ENCODE data around the gene RIMS4. TPM values are rescaled to one million over a fixed set of nuclear protein-coding genes. Genes with fewer than 3 reads are reported as not detected.

Gene RIMS4
- total and polyA plus RNA-seq, 9 of the 15 experiments (the other 6 are each of a cell fraction or from before 2014, with no cell fraction given) = 0.04 TPM; not detected in 8

GRCh38 chr20:44848254-44849015 is 38.1 kb upstream of the RIMS4 start:
- CTCF ChIA-PET (ENCODE audit: low intra/inter-chr PET ratio) = no interaction called here
- Histone ChIP-seq H3K4me3 (no peak overlapping the region), H3K79me2 (ENCODE audit: control insufficient read depth, insufficient read depth, low read length) (no peaks in the 10 kb centered on the region), H2AFZ (ENCODE audit: low read depth, low read length) (no peak overlapping the region), H3K4me1 (replicated peaks in 1 of 2; ENCODE audit: control insufficient read depth in 2 of 2, insufficient read depth in 2 of 2, low read length in 2 of 2) (no peaks in the 10 kb centered on the region), H3K9me3 (replicated peaks; ENCODE audit: control insufficient read depth, insufficient read depth, low read depth, low read length) (no peaks in the 10 kb centered on the region), H3K36me3 (ENCODE audit: control insufficient read depth, insufficient read depth, low read length) (no peaks in the 10 kb centered on the region), H3K27me3 (ENCODE audit: control insufficient read depth in 2 of 2, insufficient read depth in 2 of 2, low read length in 2 of 2) (peaks cover 5 to 17% of the 10 kb centered on the region in 2 experiments; a peak in 4 of 5 replicates), H3K27ac (ENCODE audit: extremely low read depth, low read depth, low read length) (no peak overlapping the region), H3K4me2 (ENCODE audit: insufficient read depth, low read length) (no peak overlapping the region), H3K9me1 (ENCODE audit: control insufficient read depth, insufficient read depth, low read length) (no peaks in the 10 kb centered on the region), H4K20me1 (replicated peaks; ENCODE audit: control insufficient read depth, insufficient read depth, low read length) (no peaks in the 10 kb centered on the region), H3K9ac (ENCODE audit: insufficient read depth in 1 of 2, low read depth in 2 of 2, low read length in 2 of 2) (no peak overlapping the region)
- BruUV-seq (replicated peaks) = no TSS peak
- no peak for DNase-seq (ENCODE audit: extremely low read depth in 1 of 4, low spot score in 3 of 4)
- FAIRE-seq = no peak
- in situ Hi-C loops (cut with MboI) = no loop called here
- ATAC-seq = no peak
- WGBS (ENCODE audit: insufficient coverage, low coverage, missing lambda C conversion rate) = 2% methylated on average over 4 of the region's 4 CpGs
- POLR2A ChIA-PET = interaction anchor here (0.6 to 1.0 kb wide), 2 partner anchors 14 to 98 kb away, joined by 3 to 4 read pairs; no protein-coding TSS in a partner anchor
- TF ChIP-seq, protein P1, sequence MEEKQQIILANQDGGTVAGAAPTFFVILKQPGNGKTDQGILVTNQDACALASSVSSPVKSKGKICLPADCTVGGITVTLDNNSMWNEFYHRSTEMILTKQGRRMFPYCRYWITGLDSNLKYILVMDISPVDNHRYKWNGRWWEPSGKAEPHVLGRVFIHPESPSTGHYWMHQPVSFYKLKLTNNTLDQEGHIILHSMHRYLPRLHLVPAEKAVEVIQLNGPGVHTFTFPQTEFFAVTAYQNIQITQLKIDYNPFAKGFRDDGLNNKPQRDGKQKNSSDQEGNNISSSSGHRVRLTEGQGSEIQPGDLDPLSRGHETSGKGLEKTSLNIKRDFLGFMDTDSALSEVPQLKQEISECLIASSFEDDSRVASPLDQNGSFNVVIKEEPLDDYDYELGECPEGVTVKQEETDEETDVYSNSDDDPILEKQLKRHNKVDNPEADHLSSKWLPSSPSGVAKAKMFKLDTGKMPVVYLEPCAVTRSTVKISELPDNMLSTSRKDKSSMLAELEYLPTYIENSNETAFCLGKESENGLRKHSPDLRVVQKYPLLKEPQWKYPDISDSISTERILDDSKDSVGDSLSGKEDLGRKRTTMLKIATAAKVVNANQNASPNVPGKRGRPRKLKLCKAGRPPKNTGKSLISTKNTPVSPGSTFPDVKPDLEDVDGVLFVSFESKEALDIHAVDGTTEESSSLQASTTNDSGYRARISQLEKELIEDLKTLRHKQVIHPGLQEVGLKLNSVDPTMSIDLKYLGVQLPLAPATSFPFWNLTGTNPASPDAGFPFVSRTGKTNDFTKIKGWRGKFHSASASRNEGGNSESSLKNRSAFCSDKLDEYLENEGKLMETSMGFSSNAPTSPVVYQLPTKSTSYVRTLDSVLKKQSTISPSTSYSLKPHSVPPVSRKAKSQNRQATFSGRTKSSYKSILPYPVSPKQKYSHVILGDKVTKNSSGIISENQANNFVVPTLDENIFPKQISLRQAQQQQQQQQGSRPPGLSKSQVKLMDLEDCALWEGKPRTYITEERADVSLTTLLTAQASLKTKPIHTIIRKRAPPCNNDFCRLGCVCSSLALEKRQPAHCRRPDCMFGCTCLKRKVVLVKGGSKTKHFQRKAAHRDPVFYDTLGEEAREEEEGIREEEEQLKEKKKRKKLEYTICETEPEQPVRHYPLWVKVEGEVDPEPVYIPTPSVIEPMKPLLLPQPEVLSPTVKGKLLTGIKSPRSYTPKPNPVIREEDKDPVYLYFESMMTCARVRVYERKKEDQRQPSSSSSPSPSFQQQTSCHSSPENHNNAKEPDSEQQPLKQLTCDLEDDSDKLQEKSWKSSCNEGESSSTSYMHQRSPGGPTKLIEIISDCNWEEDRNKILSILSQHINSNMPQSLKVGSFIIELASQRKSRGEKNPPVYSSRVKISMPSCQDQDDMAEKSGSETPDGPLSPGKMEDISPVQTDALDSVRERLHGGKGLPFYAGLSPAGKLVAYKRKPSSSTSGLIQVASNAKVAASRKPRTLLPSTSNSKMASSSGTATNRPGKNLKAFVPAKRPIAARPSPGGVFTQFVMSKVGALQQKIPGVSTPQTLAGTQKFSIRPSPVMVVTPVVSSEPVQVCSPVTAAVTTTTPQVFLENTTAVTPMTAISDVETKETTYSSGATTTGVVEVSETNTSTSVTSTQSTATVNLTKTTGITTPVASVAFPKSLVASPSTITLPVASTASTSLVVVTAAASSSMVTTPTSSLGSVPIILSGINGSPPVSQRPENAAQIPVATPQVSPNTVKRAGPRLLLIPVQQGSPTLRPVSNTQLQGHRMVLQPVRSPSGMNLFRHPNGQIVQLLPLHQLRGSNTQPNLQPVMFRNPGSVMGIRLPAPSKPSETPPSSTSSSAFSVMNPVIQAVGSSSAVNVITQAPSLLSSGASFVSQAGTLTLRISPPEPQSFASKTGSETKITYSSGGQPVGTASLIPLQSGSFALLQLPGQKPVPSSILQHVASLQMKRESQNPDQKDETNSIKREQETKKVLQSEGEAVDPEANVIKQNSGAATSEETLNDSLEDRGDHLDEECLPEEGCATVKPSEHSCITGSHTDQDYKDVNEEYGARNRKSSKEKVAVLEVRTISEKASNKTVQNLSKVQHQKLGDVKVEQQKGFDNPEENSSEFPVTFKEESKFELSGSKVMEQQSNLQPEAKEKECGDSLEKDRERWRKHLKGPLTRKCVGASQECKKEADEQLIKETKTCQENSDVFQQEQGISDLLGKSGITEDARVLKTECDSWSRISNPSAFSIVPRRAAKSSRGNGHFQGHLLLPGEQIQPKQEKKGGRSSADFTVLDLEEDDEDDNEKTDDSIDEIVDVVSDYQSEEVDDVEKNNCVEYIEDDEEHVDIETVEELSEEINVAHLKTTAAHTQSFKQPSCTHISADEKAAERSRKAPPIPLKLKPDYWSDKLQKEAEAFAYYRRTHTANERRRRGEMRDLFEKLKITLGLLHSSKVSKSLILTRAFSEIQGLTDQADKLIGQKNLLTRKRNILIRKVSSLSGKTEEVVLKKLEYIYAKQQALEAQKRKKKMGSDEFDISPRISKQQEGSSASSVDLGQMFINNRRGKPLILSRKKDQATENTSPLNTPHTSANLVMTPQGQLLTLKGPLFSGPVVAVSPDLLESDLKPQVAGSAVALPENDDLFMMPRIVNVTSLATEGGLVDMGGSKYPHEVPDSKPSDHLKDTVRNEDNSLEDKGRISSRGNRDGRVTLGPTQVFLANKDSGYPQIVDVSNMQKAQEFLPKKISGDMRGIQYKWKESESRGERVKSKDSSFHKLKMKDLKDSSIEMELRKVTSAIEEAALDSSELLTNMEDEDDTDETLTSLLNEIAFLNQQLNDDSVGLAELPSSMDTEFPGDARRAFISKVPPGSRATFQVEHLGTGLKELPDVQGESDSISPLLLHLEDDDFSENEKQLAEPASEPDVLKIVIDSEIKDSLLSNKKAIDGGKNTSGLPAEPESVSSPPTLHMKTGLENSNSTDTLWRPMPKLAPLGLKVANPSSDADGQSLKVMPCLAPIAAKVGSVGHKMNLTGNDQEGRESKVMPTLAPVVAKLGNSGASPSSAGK (IDR thresholded peaks at IDR 0.05) = no peak
- TF ChIP-seq ZNF316 (IDR thresholded peaks at IDR 0.05) (peak; percentile 29; the same call in 1 of the 2 replicates), POLR2AphosphoS5 (IDR thresholded peaks at IDR 0.05; ENCODE audit: control insufficient read depth, insufficient read depth, low read depth, low read length) (no peak), PML (IDR thresholded peaks at IDR 0.05; ENCODE audit: low read length) (no peak)
- intact Hi-C loops (cut with micrococcal nuclease) = no loop called here
